GM19043 (cell line): ENCODE data around the gene LRRFIP1.
"Not testable (repeated sequence)": the region's sequence is repeated elsewhere in the genome, so short reads cannot be mapped to it uniquely, and the experiment has no call there.

ENCODE experiments used
- ATAC-seq: cut with Tn5 transposase; IDR thresholded peaks from one replicate; pipeline ENCODE4 v1.9.1; 2021; ENCODE audit warnings: low read depth; ENCODE audit not compliant: unreplicated experiment

The LRRFIP1 gene

GRCh38 chr2:237660381-237660900 is 33.1 kb downstream of the LRRFIP1 start:
- no peak for ATAC-seq

DNA sequence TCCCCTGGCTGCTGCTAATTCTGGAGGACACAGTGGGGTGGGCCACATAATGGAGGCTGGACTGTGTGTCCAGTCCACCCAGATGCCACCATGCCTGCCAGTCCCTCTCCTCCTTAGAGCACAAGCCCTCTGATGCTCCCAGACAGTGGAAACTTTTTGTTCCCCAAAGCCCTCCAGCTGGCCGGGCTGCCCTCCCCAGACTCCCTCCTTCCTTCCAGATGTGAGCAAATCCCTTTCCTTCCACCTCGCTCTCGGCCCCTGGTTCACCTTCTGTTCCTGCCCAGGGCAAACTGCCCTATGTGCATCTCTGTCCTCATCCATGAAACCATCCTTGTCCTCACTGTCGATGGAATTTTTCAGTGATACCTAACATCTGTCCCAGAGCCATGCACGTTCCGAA is 33.9 kb downstream of the LRRFIP1 start:
- ATAC-seq: no peak

GRCh38 chr2:237661799-237662328 is 34.5 kb downstream of the LRRFIP1 start:
- no peak for ATAC-seq

- no peak for ATAC-seq
Observed at GRCh38 chr2:237662671-237663093, 35.3 kb downstream of the LRRFIP1 start.

GRCh38 chr2:237663517-237664110 is 36.2 kb downstream of the LRRFIP1 start:
- no peak for ATAC-seq

DNA sequence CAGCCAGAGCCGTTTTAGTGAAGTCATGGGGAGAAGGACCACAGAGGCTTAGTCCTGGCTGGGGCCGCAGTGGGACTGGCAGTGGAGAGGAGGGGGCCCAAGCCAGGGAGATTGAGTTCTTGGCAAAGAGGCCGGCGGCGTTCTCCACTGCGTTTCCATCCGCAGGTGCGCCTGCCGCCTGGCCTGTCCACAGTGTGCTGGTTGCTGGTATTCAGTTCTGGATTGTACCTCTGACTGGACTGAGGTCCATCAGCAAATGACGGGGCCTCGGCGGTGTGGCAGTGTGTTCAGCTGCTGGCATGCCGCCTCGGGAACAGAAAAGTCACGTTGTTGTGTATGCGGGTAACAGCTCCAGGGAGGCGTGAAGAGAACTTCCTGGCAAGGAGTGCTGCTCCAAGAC is 36.8 kb downstream of the LRRFIP1 start:
- ATAC-seq: no peak

DNA sequence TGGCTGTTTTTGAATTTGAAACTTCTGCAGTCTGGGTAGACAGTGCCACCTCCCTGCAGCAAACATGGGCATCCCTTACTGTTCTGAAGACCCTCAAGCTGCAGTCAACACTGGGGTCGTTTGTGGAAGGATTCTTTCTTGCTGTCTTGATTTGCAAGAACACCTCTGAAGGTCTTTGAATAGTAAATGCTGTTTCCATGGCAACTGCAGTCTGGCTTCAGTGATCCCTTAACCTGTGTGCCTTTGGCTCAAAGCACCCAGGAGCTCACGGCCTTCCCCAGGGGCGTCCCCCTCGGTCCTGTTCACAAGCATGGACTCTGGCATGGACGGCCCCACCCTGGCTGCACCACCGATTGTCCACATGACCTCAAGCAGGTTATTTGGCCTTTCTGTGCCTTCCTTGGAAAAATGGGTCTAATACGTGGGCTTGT is 38.3 kb downstream of the LRRFIP1 start:
- ATAC-seq: no peak

DNA sequence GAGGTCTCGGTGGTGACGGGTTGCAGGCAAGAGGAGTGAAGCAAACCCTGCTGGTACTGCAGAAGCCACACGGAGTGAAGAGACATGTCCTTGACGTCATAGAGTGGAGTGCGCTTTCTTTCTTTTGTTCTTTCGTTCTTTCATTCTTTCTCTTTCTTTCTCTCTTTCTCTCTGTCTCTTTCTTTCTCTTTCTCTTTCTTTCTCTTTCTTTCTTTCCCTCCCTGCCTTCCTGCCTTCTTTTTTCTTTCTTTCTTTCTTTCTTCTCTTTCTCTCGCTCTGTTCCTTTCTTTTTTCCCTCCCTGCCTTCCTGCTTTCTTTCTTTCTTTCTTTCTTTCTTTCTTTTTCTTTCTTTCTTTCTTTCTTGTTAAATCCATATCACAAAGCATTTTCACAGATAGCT is 39.2 kb downstream of the LRRFIP1 start:
- ATAC-seq: no peak

- ATAC-seq: not testable (repeated sequence)
Observed at GRCh38 chr2:237667050-237667576, 39.7 kb downstream of the LRRFIP1 start.

DNA sequence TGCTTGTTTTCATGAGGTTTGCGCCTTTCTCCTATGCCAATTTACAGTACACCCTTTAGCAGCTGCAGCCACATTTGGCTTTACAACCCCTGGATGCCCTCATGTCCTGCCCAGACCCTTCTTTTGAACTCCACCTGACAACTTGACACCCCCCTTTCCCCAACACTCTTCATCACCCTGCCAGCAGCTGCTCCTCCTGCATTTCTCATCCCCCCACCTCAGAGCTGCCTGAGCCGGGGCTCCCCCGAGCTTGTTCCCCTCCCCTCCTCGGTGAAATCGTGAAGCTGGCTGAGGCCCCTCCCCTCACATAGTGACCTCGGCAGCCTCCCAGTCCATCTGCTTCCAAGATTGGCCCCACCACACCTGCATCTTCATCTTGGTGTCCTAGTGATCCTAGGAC is 40.5 kb downstream of the LRRFIP1 start:
- ATAC-seq: no peak

DNA sequence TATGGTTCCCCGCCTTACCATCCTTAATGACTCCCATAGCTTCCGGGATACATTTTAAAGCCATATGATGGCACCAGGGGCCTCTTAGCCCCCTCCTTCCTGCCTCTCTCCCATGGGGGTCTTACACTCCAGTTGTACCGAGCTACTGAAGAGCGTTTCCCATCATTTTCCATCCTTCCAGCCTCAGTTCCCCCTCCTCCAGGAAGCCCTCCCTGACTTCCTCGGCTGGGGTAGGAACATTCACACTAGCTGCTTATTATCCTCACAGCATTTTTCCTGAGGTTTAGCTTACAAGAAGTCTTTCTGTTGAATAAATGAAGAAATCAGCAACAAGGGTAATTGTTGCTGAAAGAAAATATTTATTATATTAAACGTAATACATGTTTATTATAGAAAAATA is 41.1 kb downstream of the LRRFIP1 start:
- ATAC-seq: no peak

DNA sequence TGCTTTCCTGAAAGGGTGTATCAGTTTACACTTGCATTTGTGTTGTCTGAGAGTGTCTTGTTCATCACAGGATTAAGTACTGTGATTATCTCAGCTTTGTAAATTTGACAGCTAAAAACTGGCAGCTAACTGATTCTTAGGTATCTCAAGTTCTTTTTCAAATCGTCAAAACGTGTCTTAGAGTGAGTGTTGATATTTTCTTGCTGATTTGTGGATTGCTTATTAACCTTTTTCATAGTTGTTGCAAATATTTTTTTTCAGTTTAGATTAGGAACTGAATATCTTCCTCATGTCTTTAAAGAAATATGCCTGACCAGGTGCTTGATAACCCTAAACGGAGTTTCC is 41.9 kb downstream of the LRRFIP1 start:
- ATAC-seq: no peak

- peak; percentile 53 for ATAC-seq
Observed at GRCh38 chr2:237669628-237670392, 42.4 kb downstream of the LRRFIP1 start.

- no peak for ATAC-seq
Observed at GRCh38 chr2:237670641-237671040, 43.3 kb downstream of the LRRFIP1 start.

DNA sequence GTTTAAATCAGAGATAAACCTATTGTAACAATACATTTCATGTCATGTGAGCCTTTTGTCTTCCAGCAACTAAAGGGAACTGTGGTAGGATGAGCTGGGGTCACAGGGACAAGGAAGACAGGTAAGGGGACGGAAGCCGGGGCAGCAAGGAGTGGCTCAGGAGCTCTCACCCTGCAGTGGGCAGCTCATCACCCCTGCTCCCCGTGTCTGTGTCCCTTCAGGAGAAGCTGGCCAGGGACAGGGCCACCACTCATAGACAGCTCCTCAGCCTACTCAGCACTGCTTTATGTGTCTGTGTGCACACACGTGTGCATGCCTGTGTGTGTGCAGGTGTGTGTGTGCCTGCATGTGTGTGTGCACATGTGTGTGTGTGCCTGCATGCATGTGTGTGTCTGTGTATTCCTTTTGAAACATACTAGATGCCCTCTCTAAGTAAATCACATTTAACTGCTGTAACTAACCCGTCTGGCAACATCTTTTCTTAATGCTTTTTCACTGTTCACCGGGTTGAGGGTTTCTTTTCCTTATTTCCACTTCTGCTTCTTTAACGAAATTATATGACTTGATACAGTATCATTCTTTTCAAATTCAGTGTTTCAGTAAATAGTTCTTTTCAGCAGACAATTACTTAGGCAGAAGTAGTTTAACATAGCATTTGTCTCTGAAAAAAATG is 44.2 kb downstream of the LRRFIP1 start:
- no peak for ATAC-seq

DNA sequence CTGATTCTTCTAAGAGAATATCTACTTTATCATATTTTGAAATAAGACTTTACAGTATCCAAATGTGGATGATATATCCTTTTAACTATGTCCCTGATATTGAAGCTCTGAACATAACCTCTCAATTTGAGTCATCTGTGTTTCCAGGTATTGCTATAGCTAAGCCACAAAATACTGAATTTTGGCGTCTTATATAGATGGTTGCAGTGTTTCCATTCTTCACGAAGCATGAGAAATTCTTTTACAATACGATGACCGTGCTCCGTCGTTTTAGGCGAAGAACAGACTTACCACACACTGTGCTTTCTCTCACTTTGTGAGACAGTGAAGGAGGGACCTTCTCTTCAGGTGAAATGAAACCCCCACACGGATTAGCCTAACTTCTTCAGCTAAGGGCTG is 45.3 kb downstream of the LRRFIP1 start:
- no peak for ATAC-seq

DNA sequence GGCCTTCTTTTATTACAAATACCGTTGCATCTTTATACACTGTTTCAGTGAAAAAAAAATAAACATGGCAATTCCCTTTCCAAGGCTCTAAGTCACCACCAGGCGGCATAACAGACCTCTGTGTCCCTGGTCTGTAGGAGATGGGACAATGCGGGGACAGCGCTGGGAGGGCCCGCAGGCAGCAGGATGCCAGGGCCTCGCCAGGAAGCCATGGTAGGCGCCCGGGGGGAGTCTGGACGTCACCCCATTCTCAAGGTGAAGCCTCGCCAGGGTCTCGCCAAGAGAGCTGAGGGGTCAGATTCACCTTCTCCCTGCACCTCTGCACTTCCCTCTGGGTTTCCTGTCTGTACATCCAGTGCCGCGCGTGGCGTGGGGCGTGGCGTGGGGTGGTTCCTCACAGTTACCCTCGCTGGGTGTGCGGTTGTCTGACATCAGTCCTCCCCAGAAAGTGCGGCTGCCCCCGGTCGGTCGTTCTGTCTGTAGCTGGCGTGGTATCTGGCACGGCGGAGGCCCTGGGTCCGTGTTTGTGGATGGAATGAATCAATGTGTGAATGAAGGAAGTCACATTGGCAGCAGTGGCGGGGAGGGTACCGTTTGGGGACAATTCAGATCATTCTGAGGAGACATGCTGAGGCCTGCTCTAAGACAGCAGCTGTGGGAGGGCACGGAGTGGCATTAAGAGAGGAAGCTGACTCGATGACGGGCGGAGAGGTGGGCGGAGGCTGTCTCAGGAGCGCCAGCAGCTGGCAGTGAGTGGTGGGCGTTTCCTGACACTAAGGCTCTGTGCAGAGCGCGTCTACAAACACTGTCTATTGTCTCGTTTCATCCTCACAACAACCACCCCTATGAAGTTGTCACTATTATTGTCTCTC is 46.0 kb downstream of the LRRFIP1 start:
- ATAC-seq: no peak

DNA sequence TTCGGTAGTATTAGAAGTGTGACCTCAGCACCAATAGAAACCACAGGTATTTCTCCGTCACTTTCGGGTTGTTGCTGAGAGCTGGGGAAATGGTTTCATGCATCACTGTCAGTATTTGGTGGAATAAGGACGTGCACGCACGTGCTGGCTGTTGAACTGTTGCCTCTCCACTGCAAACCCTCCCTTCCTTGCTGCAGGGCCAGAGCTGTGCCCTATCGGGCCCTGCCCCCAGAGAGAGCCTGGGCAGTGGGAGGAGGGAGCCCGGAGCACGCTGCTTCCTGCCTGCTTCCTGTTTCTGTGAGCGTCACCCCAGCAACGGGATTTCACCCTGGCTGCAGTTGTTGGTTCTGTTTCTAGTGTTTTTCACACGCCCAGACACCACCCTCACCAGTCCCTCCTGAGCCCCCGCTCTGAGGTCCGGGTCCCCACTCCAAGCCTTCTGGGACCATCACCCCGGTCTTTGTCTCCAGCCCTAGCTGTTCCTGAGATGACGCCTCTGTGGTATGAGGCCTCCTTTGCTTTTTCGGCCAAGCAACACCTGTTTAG is 47.4 kb downstream of the LRRFIP1 start:
- peak; percentile 72 for ATAC-seq

DNA sequence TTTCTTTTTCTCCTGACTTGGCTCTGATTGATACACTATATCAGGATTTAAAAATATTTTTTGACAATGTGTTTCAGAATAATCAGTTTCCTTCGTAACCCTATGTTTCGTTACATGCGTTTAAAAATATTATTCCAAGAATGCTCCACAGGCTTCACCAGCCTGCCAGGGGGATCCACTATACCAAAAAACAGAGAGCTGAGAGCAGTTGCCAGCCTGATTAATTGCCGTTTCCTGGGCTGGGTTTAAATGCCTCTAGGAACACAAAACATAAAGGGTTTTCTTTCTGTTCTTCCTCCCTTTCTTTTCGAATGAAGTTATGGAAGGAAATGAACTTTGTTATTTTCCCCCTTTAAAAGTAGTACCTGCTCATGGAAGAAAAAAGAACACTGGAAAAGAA is 47.9 kb downstream of the LRRFIP1 start:
- no peak for ATAC-seq
